HS-5 (cell line): Measurements from ENCODE around the gene AFF4.
"Not testable (repeated sequence)": the region's sequence is repeated elsewhere in the genome, so short reads cannot be mapped to it uniquely, and the experiment has no call there.

ENCODE experiments used
- DNase-seq: peaks from one replicate; pipeline ENCODE4 v3.0.0-alpha.2; 2012; ENCODE audit warnings: low read depth

Gene AFF4

GRCh38 chr5:132952829-132953228 lies 10.6 kb downstream of the AFF4 start:
- no peak for DNase-seq

- DNase-seq = no peak
Observed at GRCh38 chr5:132951897-132952296, 11.5 kb downstream of the AFF4 start.

- DNase-seq = no peak
Observed at GRCh38 chr5:132949136-132949535, 14.3 kb downstream of the AFF4 start.

- DNase-seq = peak; percentile 64
Observed at GRCh38 chr5:132947671-132948070, 15.8 kb downstream of the AFF4 start.

- DNase-seq = not testable (repeated sequence)
Observed at GRCh38 chr5:132945315-132945714, 18.1 kb downstream of the AFF4 start.

- DNase-seq = no peak
Observed at GRCh38 chr5:132943362-132944022, 19.9 kb downstream of the AFF4 start.

GRCh38 chr5:132941331-132941730 lies 22.1 kb downstream of the AFF4 start:
- DNase-seq = no peak

GRCh38 chr5:132928062-132928407 lies 35.4 kb downstream of the AFF4 start:
- no peak for DNase-seq

GRCh38 chr5:132927355-132928061 lies 35.9 kb downstream of the AFF4 start:
- no peak for DNase-seq

- DNase-seq = no peak
Observed at GRCh38 chr5:132926437-132926836, 37.0 kb downstream of the AFF4 start.

- no peak for DNase-seq
Observed at GRCh38 chr5:132916086-132916485, 47.3 kb downstream of the AFF4 start.

GRCh38 chr5:132915681-132916080 lies 47.8 kb downstream of the AFF4 start:
- peak; percentile 9 for DNase-seq

- DNase-seq = no peak
Observed at GRCh38 chr5:132909702-132910101, 53.7 kb downstream of the AFF4 start.

GRCh38 chr5:132907161-132907560 lies 56.3 kb downstream of the AFF4 start:
- no peak for DNase-seq

- DNase-seq = no peak
Observed at GRCh38 chr5:132905938-132906337, 57.5 kb downstream of the AFF4 start.

GRCh38 chr5:132901730-132902129 lies 61.7 kb downstream of the AFF4 start:
- DNase-seq = no peak

- no peak for DNase-seq
Observed at GRCh38 chr5:132901036-132901435, 62.4 kb downstream of the AFF4 start.

- DNase-seq = no peak
Observed at GRCh38 chr5:132898094-132898493, 65.3 kb downstream of the AFF4 start.

GRCh38 chr5:132896685-132897084 lies 66.7 kb downstream of the AFF4 start:
- DNase-seq = no peak

- DNase-seq = no peak
Observed at GRCh38 chr5:132895719-132896305, 67.6 kb downstream of the AFF4 start.

GRCh38 chr5:132890817-132891216 lies 72.6 kb downstream of the AFF4 start:
- no peak for DNase-seq

GRCh38 chr5:132889501-132889900 lies 73.9 kb downstream of the AFF4 start:
- DNase-seq = no peak

- no peak for DNase-seq
Observed at GRCh38 chr5:132887283-132887682, 76.2 kb downstream of the AFF4 start.
